Stomach (tissue), 9 donors: ENCODE results near the gene DCLK2. TPM values are rescaled to one million over a fixed set of nuclear protein-coding genes. Genes with fewer than 3 reads are reported as not detected.

ENCODE experiments used
- DNase-seq, 2 donors: peaks; one replicate each; pipeline versions ENCODE4 v3.0.0 to v3.0.0-alpha.2; 2013 to 2019
- H3K27ac ChIP-seq, 5 donors: fragments of 200-600 bp in 4 of 5; sonication (generic) in 4 of 5; one replicate each; pipeline ENCODE4 v1.5.1; 2013 to 2019; ENCODE audit warnings: mild to moderate bottlenecking in 1 of 5, moderate library complexity in 1 of 5
- H3K27me3 ChIP-seq, 3 donors: fragments of 200-600 bp; sonication (generic); one replicate each; pipeline ENCODE4 v1.5.1; 2017 to 2019; ENCODE audit warnings: mixed run types in 1 of 3
- H3K36me3 ChIP-seq, 4 donors: fragments of 200-600 bp; sonication (generic); 1 replicate in 3 of 4; 2 replicates in 1 of 4; pipeline ENCODE4 v1.5.1; 2016 to 2019
- H3K4me1 ChIP-seq, 4 donors: fragments of 200-600 bp; sonication (generic); one replicate each; pipeline ENCODE4 v1.5.1; 2016 to 2019
- H3K4me3 ChIP-seq, 4 donors: fragments of 200-600 bp; sonication (generic) in 3 of 4; one replicate each; pipeline ENCODE4 v1.5.1; 2016 to 2019; ENCODE audit warnings: mild to moderate bottlenecking in 1 of 4
- H3K9me3 ChIP-seq, 4 donors: fragments of 200-600 bp; sonication (generic); one replicate each; pipeline ENCODE4 v1.5.1; 2016 to 2019
- CTCF ChIP-seq, 7 experiments: fragments of 450-650 bp in 4 of 7; fragments of 200-600 bp in 3 of 7; sonication (generic) in 3 of 7; IDR thresholded peaks; one replicate each; pipeline ENCODE4 v1.5.1; 2016 to 2019; ENCODE audit warnings: antibody characterized with exemption in 7 of 7, control low read depth in 2 of 7, mild to moderate bottlenecking in 1 of 7
- EP300 ChIP-seq: sonication (generic); formaldehyde crosslinking; IDR thresholded peaks from one replicate; pipeline ENCODE4 v1.6.1; 2017; ENCODE audit warnings: antibody characterized with exemption
- POLR2A ChIP-seq, 4 donors: fragments of 450-650 bp; IDR thresholded peaks; one replicate each; pipeline ENCODE4 v1.6.1; 2016; ENCODE audit warnings: antibody characterized with exemption in 4 of 4, control low read depth in 2 of 4, mild to moderate bottlenecking in 1 of 4, moderate library complexity in 1 of 4
- POLR2AphosphoS5 ChIP-seq, 3 donors: sonication (generic); formaldehyde crosslinking; IDR thresholded peaks; one replicate each; pipeline ENCODE4 v1.6.1; 2016; ENCODE audit warnings: antibody characterized with exemption in 3 of 3
- WGBS, 5 donors: extraction: QIAGEN DNeasy Blood & Tissue Kit in 3 of 5; methylation state at CpG; one replicate each; pipeline versions ENCODE4 v1.1.5 to v1.1.7; 2013 to 2018; 5-methylcytosine and 5-hydroxymethylcytosine counted together
- intact Hi-C: fragments of 100-400 bp; cut with DNase I; formaldehyde crosslinking; loops from one replicate; pipeline ENCODE4 v1.15.1; 2023; ENCODE audit warnings: low total_unique reads
- polyA plus RNA-seq, 3 donors: library from polyadenylated mRNA; stranded (reverse); fragments of 200-250 nt; gene quantifications; one replicate each; pipeline ENCODE4 v1.2.3, GENCODE V29; 2013
- total RNA-seq, 5 donors: library from RNA; depleted of rRNA; stranded (reverse); fragments of >200 nt; gene quantifications; one replicate each; pipeline versions ENCODE4 v1.1.0 to v1.2.3, GENCODE V29; 2014 to 2016
- donor health status: healthy with polysubstance abuse.
- donor health status: Bipolar disorder and iron deficiency.
- donor health status: healthy.

Gene DCLK2
- total and polyA plus RNA-seq, 8 donors = 0.61 to 16.3 (median 1.7) TPM

GRCh38 chr4:150235317-150235716, 157.1 kb downstream of the DCLK2 start:
- 83 to 91% (median 85%) methylated on average over 5 of the region's 5 CpGs for WGBS, 5 donors
- H3K27ac ChIP-seq = peak overlapping the region in 4 of 5 donors; percentile 12 to 68 (median 44)

GRCh38 chr4:150235808-150236271, 157.6 kb downstream of the DCLK2 start:
- no peaks in the 10 kb centered on the region for H3K27me3 ChIP-seq
- H3K36me3 ChIP-seq = peaks cover 0 to 21% (median 8%) of the 10 kb centered on the region in 4 donors
- WGBS, 5 donors = 55 to 74% (median 72%) methylated on average over 6 of the region's 6 CpGs
- peak overlapping the region in 4 of 5 donors; percentile 12 to 68 (median 44) for H3K27ac ChIP-seq
- intact Hi-C loops = no loop called here
- no peaks in the 10 kb centered on the region for H3K9me3 ChIP-seq
- no peak overlapping the region for H3K4me3 ChIP-seq
- H3K4me1 ChIP-seq = peaks cover 0 to 23% (median 5%) of the 10 kb centered on the region in 4 donors
- TF ChIP-seq POLR2AphosphoS5 (IDR thresholded peaks at IDR 0.05) (no peak), CTCF (IDR thresholded peaks at IDR 0.05) (no peak), EP300 (no peak), POLR2A (IDR thresholded peaks at IDR 0.05) (no peak)
- DNase-seq = no peak

More at GRCh38 chr4:150235317-150235716, 157.1 kb downstream of the DCLK2 start:
- Histone ChIP-seq H3K9me3 (no peaks in the 10 kb centered on the region), H3K4me1 (peaks cover 0 to 23% (median 5%) of the 10 kb centered on the region in 4 donors), H3K4me3 (no peak overlapping the region), H3K36me3 (peaks cover 0 to 21% (median 8%) of the 10 kb centered on the region in 4 donors), H3K27me3 (no peaks in the 10 kb centered on the region)
- intact Hi-C loops = no loop called here
- TF ChIP-seq CTCF (IDR thresholded peaks at IDR 0.05) (no peak), POLR2AphosphoS5 (IDR thresholded peaks at IDR 0.05) (no peak), EP300 (no peak), POLR2A (IDR thresholded peaks at IDR 0.05) (no peak)
- no peak for DNase-seq

GRCh38 chr4:150236626-150237025, 158.4 kb downstream of the DCLK2 start:
- TF ChIP-seq POLR2AphosphoS5 (IDR thresholded peaks at IDR 0.05) = no peak
- TF ChIP-seq EP300 = no peak
- no peak for TF ChIP-seq POLR2A (IDR thresholded peaks at IDR 0.05)
- no peak for TF ChIP-seq CTCF (IDR thresholded peaks at IDR 0.05)
- Histone ChIP-seq H3K27ac (peak overlapping the region in 4 of 5 donors; percentile 12 to 68 (median 44)), H3K27me3 (no peaks in the 10 kb centered on the region), H3K9me3 (no peaks in the 10 kb centered on the region), H3K36me3 (peaks cover 0 to 21% (median 8%) of the 10 kb centered on the region in 4 donors), H3K4me3 (no peak overlapping the region), H3K4me1 (peaks cover 0 to 23% (median 5%) of the 10 kb centered on the region in 4 donors)
- DNase-seq = no peak
- intact Hi-C loops = no loop called here

- H3K4me3 ChIP-seq = no peak overlapping the region
- H3K9me3 ChIP-seq = no peaks in the 10 kb centered on the region
- intact Hi-C loops = no loop called here
- TF ChIP-seq POLR2AphosphoS5 (IDR thresholded peaks at IDR 0.05) (no peak), POLR2A (IDR thresholded peaks at IDR 0.05) (no peak), CTCF (IDR thresholded peaks at IDR 0.05) (no peak), EP300 (no peak)
- DNase-seq = peak in 1 of 2 donors; percentile 67
- peaks cover 0 to 17% (median 5%) of the 10 kb centered on the region in 4 donors for H3K4me1 ChIP-seq
- WGBS, 5 donors = 49 to 60% (median 54%) methylated on average over 6 of the region's 6 CpGs
- no peaks in the 10 kb centered on the region for H3K27me3 ChIP-seq
- peaks cover 0 to 20% (median 8%) of the 10 kb centered on the region in 4 donors for H3K36me3 ChIP-seq
- H3K27ac ChIP-seq = peak overlapping the region in 4 of 5 donors; percentile 12 to 68 (median 52)
Observed at GRCh38 chr4:150237110-150237872, 159.0 kb downstream of the DCLK2 start.
